Measurements from ENCODE around the gene SMAP2.

The SMAP2 gene

DNA sequence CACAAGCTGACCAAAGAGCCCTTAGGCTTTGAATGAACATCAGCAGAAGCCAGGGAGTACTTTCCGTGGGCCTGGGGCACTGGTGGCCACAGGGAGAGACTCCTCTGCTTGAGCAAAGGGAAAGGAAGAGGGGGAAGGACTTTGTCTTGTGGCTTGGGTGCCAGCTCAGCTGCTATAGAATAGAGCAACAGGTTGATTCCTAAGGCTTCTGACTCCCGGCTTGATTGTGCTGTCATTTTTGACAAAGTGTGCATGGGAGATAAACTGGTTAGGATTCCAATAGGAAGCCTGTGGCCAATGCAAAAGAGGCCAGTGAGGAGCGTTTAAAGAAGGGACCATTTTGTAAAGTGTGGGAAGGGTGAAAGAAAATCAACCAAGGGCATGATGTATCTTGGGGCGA, 11.9 kb upstream of the SMAP2 start:
- TF ChIP-seq CTCF (IDR thresholded peaks at IDR 0.05) = no peak
- H3K27ac ChIP-seq = no peak overlapping the region
- H3K27me3 ChIP-seq = no peaks in the 10 kb centered on the region
- no peak overlapping the region for H3K4me3 ChIP-seq
- DNase-seq = no peak
- intact Hi-C loops (cut with DNase I; ENCODE audit: low total_unique reads) = no loop called here
- peaks cover 0 to 7% (median 0%) of the 10 kb centered on the region in 3 donors for H3K9me3 ChIP-seq
- no peaks in the 10 kb centered on the region for H3K4me1 ChIP-seq
- peaks cover 0 to 4% (median 0%) of the 10 kb centered on the region in 3 donors for H3K36me3 ChIP-seq

DNA sequence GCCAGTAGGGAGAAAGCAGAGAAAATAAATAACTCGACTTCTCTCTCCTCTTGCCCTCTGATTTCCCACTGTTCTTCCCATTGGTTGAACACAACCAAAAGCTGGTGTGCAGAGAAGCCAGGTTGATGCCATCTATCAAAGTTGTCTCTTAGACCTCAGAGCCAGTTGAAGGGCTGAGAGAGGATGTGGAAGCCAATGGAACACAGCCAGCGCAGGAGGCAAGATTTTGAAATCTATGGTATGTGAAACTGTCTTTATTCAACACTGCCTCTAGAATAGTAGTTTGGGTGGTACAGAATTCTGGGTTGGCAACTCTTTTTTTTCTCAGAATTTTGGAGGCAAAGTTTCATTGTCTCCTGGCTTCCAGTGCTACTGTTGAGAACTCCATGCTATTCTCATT, 11.3 kb upstream of the SMAP2 start:
- H3K36me3 ChIP-seq = peaks cover 0 to 4% (median 0%) of the 10 kb centered on the region in 3 donors
- intact Hi-C loops (cut with DNase I; ENCODE audit: low total_unique reads) = no loop called here
- no peak for TF ChIP-seq CTCF (IDR thresholded peaks at IDR 0.05)
- no peaks in the 10 kb centered on the region for H3K4me1 ChIP-seq
- no peak overlapping the region for H3K4me3 ChIP-seq
- H3K9me3 ChIP-seq = peaks cover 0 to 7% (median 0%) of the 10 kb centered on the region in 3 donors
- no peaks in the 10 kb centered on the region for H3K27me3 ChIP-seq
- H3K27ac ChIP-seq = no peak overlapping the region
- DNase-seq = no peak

GRCh38 chr1:40362699-40363098, 10.8 kb upstream of the SMAP2 start:
- Histone ChIP-seq H3K36me3 (peaks cover 0 to 4% (median 0%) of the 10 kb centered on the region in 3 donors), H3K4me3 (no peak overlapping the region), H3K27me3 (no peaks in the 10 kb centered on the region), H3K9me3 (peaks cover 0 to 2% (median 0%) of the 10 kb centered on the region in 3 donors), H3K4me1 (no peaks in the 10 kb centered on the region), H3K27ac (no peak overlapping the region)
- intact Hi-C loops (cut with DNase I; ENCODE audit: low total_unique reads) = no loop called here
- TF ChIP-seq CTCF (IDR thresholded peaks at IDR 0.05) = no peak
- DNase-seq = no peak

DNA sequence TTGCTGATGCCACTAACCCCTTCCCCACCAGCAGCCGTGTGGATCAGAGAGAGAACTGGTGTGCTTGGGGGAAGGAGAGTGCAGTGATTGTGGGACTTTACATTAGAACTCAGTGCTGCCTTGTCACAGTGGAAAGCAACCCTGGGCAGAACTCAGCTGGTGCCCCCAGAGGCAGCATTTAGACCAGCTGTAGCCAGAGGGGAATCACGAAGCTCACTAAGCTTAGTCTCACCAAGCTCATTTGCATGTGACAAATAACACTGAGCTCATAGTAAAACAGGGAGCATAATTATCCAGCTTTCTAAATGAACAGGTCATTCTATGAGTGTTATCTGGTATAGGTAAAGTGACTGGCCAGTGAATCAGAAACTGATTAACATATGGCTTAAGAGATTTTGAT, 9.8 kb upstream of the SMAP2 start:
- H3K27ac ChIP-seq = no peak overlapping the region
- no peaks in the 10 kb centered on the region for H3K4me1 ChIP-seq
- intact Hi-C loops (cut with DNase I; ENCODE audit: low total_unique reads) = no loop called here
- no peak for DNase-seq
- no peaks in the 10 kb centered on the region for H3K27me3 ChIP-seq
- no peak overlapping the region for H3K4me3 ChIP-seq
- no peak for TF ChIP-seq CTCF (IDR thresholded peaks at IDR 0.05)
- no peaks in the 10 kb centered on the region for H3K36me3 ChIP-seq
- no peaks in the 10 kb centered on the region for H3K9me3 ChIP-seq

GRCh38 chr1:40371707-40372258, 1.7 kb upstream of the SMAP2 start:
- no peak for DNase-seq
- Histone ChIP-seq H3K27me3 (no peaks in the 10 kb centered on the region), H3K4me1 (peaks cover 0 to 16% (median 14%) of the 10 kb centered on the region in 4 donors), H3K36me3 (no peaks in the 10 kb centered on the region), H3K27ac (no peak overlapping the region), H3K4me3 (no peak overlapping the region), H3K9me3 (no peaks in the 10 kb centered on the region)
- intact Hi-C loops (cut with DNase I; ENCODE audit: low total_unique reads) = no loop called here
- TF ChIP-seq CTCF (IDR thresholded peaks at IDR 0.05) = no peak
